NCI-H146 treated with DMSO at 0.1 percent for 48 hours (cell line): ENCODE results near the gene IL1B.
"Not testable (repeated sequence)": the region's sequence is repeated elsewhere in the genome, so short reads cannot be mapped to it uniquely, and the experiment has no call there.

Experiments
- DNase-seq: peaks from one replicate; lab custom pipeline; 2025; ENCODE audit not compliant: unreplicated experiment; lab: John Stamatoyannopoulos, UW

The IL1B gene

DNA sequence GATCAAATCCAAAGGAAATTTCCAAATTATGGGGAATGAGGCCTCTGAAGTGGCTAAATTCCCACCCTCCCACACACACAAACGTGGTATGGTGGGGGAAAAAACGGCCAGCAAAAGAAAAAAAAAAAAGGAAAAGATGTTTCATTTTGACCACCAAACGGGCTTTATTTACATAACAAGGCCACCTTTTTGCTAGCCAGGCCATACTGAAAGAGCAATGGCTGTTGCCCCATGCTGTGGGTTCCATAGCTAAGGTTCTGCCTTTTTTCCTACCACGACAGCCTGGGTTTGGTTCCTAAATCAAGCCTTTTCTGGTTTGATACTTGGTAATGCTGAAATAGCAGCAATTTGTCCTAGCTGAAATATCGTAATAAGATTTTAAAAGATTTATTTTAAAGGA, 14.0 kb upstream of the IL1B start:
- DNase-seq: no peak

DNA sequence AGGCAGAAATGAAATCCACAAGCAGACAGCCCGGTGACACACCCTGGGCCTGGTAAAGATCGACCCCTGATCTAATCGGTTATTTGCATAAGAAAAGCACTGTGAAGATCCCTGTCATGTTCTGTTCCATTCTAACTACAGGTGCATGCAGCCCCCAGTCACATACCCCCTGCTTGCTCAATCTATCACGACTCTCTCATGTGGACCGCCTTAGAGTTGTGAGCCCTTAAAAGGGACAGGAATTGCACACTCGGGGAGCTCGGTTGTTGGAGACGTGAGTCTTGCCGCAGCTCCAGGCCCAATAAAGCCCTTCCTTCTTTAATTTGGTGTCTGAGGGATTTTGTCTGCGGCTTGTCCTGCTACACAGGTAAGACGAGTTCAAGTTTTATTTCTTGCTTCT, 13.4 kb upstream of the IL1B start:
- DNase-seq: no peak

DNA sequence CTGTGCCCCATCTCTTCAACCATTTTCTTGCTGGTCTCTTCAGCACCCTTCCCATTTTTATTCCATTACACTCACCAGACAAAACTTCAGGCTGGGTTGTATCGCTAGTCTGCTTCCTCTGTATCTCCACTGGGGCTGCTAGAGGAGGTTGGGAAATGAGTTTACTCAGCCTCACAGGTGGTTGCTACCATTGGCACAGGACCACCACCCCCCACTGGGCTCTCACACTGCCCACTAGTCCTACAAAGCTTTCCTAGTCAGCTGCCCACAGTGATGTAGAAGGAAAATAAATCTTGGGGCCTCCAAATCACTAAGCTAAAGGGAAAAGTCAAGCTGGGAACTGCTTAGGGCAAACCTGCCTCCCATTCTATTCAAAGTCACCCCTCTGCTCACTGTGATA, 12.3 kb upstream of the IL1B start:
- no peak for DNase-seq

DNA sequence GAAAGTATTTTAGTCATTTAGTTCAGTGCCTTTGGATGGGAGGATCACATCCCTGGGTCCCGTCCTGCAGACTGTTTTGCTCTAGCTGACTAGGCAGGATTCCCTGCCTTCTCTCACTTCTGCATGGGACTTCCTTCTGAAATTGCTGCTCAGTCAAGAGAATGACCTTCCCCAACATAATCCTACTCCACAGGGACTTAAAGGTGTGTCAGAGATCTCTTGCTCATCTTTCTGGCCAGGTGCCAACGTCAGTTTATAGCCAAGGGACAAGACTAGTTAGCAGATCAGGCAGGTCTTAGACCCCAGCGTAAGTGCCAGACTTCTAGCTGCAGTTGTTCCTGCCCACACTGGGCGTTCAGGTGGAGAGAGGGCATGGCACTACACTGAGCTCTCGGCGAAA, 9.5 kb upstream of the IL1B start:
- DNase-seq: no peak

DNA sequence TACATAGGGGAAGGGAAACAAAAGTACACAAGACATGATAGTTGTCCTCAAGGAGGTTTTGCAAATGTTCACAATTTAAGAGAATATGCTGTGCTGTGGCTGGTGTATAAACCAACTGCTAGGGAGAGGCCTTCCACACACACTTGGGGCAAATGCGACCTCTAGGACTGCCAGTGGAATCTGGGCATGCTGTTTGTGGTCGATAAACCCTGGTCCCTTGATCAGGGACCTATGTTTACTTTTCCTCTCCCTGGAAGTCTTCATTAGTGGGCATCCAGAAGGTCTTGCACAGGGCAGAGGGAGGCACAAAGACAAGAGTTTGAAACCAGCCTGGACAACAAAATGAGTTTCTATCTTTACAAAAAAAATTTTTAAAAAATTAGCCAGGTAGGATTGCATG, 7.3 kb upstream of the IL1B start:
- DNase-seq: no peak

DNA sequence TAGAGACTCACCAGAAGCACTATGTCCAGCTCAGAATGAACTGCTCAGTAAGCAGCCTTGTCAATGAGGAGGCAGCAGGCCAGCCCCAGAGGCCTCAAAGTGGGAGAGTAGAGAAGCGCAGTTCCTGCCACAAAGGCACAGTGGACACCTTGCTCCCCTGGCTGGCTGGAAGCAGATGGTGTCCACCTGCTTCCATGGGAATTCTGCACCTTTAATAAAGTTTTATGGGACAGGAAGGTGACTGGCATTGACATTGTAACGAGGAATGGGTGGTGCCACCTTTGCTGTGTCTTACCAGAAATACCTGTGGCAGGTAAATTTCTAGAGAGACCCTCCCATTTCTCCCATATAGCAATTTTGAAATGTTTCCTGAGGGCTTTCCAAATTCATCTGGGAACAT, 6.7 kb upstream of the IL1B start:
- no peak for DNase-seq

DNA sequence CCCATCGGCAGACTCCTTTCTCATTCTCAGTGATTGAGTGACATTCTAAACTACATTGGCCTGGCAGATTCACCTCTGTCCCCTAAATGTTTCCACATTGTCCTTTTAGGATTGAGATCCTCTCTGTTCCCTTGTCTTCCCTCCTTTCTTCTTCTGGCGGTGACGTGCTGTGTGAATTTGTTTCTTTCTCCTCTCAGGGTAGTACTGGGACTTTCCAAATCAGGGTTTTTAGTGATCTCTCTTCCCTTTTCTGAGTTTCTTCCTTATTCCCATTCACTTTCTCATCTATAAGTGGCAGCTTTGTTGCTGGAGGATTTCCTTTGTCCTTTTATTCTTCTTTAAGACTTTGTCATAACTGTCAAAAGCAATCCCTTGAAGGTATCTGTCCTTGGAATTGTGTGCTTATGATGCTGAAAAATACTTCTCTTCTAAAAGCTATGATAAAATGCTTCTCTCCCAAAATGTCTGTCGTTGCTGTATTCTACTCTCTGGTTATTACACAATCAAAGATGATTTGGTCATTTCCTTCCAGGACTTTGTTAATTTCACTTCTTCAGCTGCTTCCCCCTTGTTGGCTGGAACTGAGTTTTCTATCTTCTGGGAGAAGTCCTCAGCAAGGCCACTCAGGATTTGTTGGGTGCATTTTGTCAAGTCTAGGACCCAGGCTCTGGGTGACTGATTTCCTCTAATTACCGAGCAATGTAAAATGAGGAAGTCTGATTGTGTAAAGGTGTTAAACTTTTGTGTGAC, 4.9 kb upstream of the IL1B start:
- no peak for DNase-seq

DNA sequence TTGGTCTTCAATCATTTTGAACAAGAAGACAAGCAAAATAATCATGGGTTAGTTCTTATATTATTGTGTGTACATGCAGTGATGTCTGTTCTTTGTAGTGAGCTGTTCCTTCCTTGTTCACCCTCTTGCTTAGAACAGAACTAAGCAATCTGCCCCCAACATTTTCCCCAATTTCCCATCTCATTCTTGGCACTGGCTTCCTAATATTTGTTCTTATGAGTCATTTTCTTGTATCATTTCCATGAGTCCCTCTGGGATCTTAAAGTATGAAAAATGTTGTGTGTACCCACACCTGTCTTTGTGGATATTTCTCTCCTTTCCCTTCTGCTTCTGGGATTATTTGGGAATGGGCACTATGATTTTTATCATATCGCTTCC, 3.5 kb upstream of the IL1B start:
- no peak for DNase-seq

DNA sequence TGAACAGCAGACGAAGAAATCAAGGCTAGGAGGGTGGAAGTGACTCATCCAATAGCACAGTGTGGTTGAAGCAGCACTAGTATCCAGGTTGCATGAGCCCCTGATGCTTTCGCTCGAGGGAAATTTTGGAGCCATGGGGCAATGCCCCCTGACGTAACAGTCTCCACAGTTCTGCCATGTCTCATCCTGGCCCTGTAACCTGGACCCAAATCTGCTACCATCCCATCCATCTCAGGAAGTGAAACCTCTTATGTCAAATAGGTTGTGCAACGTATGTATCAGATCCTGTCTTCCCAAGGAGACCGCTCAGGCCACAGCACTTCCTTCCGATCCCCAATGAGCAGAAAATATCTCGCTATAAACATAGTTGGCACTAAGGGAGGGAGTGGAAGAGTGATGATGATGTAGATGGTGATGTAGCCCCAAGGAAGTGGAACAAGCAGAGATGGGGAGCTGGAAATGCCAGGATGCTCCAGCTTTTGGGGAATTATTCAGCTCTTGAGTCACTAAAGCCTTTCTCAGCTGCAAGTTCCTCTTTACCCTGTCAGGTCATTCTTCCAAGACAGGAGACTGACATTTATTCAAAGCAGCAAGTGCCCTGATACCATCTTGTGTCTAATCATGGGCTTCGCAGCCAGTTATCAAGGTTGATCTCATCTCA, 3.0 kb upstream of the IL1B start:
- no peak for DNase-seq

DNA sequence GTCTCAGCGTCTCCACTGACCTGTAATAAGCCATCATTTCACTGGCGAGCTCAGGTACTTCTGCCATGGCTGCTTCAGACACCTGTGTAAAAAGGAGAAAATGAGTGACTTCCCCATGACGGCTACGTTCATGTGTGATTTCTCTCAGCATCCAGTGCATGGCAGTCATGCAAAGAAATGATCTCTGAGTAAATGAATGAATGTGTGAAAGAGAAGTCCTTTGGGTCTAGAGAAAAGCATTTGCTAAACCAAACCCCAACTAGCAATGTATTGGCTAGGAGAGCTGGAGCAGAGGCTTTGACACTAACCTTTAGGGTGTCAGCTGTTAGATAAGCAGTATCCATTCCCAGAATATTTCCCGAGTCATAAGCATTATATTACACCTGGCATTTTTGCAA, 417 bp downstream of the IL1B start:
- no peak for DNase-seq

DNA sequence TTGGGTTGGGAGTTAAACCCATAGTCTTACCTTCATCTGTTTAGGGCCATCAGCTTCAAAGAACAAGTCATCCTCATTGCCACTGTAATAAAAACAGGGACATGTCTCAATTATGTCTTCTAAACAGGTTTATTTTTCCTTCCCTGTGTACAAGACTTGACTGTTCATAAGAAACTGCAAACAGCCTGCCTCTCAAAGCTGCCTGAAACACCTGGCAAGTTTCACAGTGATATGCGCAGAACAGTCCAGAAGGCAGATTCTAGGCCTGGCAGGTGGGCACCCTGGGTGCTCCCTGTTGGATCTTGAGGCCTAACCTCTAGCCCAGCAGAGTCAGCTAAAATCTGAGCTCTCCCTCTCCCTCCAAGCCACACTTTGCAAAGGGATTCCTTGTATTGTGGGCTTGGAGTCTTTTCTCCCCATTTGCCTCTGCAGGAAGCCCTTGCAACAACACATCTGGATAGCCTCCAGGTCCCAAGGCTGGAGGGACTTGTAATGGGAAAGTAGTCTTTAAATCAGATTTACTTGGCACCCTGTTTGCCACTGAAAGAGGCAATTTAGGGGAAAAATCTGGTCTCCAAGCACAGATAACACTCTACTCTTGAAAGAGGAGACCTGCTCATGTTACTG, 930 bp downstream of the IL1B start:
- no peak for DNase-seq

DNA sequence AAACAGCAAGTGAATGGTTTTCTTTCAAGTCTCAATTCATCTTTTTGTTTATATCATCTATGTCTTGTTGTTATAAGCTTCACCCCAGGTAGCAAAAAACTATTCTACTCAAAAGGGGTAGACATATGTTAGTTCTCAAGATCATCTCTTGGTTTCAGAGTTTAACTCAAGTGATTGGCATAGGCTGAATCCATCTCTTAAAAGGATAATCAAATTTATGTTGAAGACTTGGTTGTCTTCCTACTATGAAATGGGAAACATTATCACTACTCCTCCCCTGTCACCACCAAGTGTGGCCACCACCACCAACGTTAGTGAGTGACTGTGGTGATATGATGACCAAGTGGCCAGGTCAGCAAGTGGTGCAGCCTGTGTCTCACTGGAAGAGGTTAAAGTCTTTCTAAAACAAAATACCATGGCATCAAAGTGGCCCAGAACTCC, 1.5 kb downstream of the IL1B start:
- no peak for DNase-seq

DNA sequence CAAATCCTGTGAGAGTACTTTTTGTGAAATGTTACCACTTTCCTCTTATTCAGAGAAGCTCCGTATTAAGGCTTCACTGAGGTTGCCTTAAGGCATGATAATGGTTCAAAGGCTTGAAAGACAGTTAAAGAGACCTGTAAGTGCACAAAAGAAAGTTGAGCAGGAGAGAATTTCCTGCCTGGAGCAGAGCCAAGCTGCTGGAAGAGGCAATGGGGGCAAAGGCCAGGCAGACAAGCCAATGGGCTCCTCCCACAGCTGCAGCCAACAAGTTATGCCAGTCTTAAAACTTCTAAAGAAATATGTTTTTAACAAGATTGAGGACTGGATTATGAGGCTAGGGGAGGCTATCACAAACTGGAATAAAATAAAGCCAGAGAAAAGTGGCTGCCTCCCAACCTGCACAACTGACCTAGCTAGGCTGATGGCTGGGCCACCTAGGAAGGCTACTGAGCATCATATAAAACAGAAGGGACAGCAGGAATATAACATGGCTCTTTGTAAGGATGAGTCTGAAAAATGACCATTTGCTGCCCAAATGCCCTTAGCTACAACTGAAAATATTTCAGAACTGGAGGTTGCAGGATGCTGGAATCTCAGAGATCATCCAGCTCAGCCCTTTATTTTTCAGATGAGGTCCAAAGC, 2.1 kb downstream of the IL1B start:
- no peak for DNase-seq

DNA sequence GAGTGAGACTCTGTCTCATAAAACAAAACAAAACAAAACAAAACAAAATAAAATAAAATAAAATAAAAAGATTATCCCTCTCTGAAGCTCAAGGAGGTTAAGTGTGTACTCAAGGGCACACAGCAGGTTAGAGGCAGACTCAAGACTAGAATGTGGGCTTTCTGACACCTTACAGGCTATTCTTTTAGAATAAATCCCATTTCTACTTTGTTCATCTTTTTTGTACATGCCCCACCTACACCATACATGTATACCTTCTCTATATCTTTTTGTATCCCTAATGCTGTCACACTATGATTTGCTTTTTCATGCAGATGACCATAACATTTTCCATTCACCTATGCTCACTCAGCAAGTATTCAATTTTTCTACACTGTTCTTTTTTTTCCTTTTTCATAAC, 2.6 kb downstream of the IL1B start:
- no peak for DNase-seq

DNA sequence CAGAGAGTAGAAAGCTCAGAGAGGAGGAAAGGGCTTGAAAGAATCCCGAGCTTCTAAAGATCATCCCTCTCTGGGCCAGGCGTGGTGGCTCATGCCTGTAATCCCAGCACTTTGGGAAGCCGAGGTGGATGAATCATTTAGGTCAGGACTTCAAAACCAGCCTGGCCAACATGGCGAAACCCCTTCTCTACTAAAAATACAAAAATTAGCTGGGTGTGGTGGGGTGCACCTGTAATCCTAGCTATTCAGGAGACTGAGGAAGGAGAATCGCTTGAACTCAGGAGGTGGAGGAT, 3.0 kb downstream of the IL1B start:
- not testable (repeated sequence) for DNase-seq

DNA sequence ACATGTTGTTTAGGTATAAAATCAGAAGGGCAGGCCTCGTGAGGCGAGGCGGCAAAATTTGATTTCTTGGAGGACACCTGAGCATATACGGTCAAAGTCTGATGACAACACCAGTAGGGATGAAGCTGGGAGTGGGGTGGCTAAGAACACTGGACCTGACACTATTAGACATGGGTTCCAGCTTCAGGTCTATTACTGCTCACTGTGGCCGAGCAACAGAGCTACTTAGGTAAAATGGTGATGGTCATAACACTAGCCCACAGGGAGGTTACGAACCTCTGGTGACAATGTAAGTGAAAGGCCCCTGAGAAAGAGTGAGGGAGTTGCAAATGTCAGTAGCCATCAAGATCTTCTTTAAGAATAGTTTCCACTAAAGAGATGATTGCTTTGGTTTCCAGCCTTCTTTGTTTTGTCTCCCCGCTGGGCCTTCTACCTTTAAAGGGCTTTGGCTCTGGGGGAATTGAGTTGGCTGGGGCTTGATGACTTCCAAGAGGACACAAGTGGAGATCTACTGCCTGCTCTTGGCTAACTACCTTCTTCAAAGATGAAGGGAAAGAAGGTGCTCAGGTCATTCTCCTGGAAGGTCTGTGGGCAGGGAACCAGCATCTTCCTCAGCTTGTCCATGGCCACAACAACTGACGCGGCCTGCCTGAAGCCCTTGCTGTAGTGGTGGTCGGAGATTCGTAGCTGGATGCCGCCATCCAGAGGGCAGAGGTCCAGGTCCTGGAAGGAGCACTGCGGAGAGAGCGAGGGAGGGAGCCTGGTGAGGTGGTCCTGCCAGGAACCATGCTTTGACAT, 3.5 kb downstream of the IL1B start:
- DNase-seq: no peak

DNA sequence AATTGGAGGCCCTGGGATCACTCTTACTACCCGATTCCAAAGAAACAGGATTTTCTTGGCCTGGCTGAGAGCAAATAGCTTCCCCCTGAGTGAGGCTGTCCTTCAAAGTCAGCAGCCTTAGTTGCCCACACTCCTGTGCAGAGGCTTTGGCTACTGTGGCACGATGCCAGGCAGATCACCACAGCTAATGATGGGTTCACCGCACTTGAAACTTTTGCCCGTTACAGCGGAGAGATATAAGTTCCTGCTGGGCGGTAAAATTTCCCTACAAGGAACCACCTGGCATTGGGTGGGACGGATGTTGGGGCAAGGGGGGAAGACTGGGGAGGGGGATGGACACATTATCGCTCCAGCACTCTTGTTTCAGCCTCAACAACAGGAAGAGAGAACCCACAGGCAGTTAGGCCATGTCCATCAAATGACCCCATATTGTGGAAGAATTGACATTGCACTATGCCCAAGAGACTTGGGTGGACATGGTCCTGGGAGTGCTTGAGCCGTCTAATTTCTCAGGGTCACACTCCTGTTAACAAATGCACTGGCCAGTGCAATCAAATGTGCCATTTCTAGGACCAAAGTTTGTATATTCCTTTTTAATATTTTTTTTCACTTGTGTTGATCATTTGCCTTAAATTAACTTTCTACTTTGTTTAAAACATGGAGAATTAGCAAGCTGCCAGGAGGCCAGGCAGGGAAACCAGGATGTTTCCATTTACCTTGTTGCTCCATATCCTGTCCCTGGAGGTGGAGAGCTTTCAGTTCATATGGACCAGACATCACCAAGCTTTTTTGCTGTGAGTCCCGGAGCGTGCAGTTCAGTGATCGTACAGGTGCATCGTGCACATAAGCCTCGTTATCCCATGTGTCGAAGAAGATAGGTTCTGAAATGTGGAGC, 4.4 kb downstream of the IL1B start:
- no peak for DNase-seq

DNA sequence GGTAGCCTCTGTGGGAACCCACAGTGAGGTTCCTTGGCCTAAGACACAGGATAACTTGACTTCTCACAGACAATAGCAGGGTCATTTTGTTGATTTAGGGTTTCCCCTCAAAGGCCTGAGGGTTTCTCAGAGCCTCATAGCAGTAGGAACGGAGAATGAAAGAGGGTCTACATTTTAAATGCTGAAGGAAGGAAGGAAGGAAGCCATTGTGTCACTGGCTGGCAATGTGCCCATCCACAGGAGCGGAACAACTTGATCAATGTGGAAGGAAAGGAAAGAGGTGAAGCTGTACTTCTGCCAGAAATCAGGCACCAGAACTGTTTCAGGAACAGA, 5.1 kb downstream of the IL1B start:
- DNase-seq: no peak

DNA sequence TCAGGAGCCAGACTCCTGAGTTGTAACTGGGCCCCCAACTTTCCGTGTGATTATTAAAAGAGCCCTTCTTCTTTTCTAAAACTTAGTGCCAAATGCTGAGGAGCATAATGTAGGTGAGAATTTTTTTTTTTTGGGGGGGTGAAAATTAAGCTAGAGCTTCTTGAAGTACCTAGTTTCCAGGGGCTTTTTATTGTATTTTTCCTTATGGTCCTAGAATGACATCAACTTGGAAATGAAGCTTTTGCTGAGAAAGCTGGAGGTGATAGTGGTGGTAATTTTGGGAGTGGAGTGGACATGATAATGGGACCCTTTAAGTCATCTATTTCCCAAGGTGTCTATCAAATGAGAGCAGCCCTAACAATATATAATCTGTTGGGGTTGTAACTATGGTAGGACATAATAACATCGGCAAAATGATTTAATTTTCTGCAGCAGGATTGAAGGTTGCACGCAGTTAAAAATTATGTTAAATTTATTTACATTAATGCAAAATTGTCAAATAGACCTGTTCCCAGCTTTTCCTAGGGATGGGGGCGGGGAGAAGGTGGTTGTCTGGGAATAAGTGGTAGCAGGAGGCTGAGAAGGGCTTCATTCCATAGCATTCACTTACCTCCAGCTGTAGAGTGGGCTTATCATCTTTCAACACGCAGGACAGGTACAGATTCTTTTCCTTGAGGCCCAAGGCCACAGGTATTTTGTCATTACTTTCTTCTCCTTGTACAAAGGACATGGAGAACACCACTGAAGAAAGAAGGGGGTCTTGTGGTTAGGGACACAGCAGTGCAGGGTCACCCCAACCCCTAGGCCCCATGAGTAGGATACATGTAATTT, 5.7 kb downstream of the IL1B start:
- DNase-seq: no peak
